T-cell (primary cell): ENCODE data around the gene ICAM5. TPM values are rescaled to one million over a fixed set of nuclear protein-coding genes. Genes with fewer than 3 reads are reported as not detected.

Source experiments
- ATAC-seq, 4 experiments: fragments of 200-7000 bp in 3 of 4; fragments of 150-1000 bp in 1 of 4; cut with Tn5 transposase; replicated peaks in 1 of 4; 1 replicate in 3 of 4; 2 replicates in 1 of 4; pipeline ENCODE4 v1.10.0; 2021; ENCODE audit warnings: moderate library complexity in 3 of 4, mild to moderate bottlenecking in 2 of 4, moderate number of reproducible peaks in 1 of 4
- CTCF ChIA-PET, 2 donors: fragments of 300-600 bp; sonication (Branson Sonifier 250); formaldehyde crosslinking; loops; one replicate each; lab custom pipeline; 2022; ENCODE audit warnings: antibody characterized with exemption in 2 of 2; lab: Charles Lee
- POLR2A ChIA-PET, 2 donors: fragments of 300-600 bp; sonication (Branson Sonifier 250); formaldehyde crosslinking; loops; one replicate each; lab custom pipeline; 2022; ENCODE audit warnings: antibody characterized with exemption in 2 of 2; lab: Charles Lee
- DNase-seq, 35 experiments: peaks; one replicate each; pipeline versions ENCODE4 v3.0.0 to v3.0.0-alpha.2; 2013 to 2023
- H3K27ac ChIP-seq: one replicate; pipeline ENCODE4 v1.5.1; 2013; ENCODE audit warnings: low read length
- H3K27me3 ChIP-seq, 2 experiments: replicated peaks in 1 of 2; 1 replicate in 1 of 2; 2 replicates in 1 of 2; pipeline versions ENCODE4 v1.6.1 to v1.7.0; 2013; ENCODE audit warnings: low read length in 1 of 2, mixed read lengths in 1 of 2; ENCODE audit not compliant: control insufficient read depth in 2 of 2, insufficient read depth in 2 of 2; ENCODE audit errors: extremely low read depth in 1 of 2
- H3K36me3 ChIP-seq, 2 donors: 1 replicate in 1 of 2; 2 replicates in 1 of 2; pipeline versions ENCODE4 v1.6.1 to v1.7.0; 2013; ENCODE audit warnings: low read length in 1 of 2; ENCODE audit not compliant: control insufficient read depth in 2 of 2, insufficient read depth in 1 of 2; ENCODE audit errors: extremely low read depth in 1 of 2
- H3K4me1 ChIP-seq, 2 experiments: 1 replicate in 1 of 2; 2 replicates in 1 of 2; pipeline versions ENCODE4 v1.6.1 to v1.7.0; 2013; ENCODE audit warnings: low read length in 2 of 2, mixed read lengths in 1 of 2; ENCODE audit not compliant: insufficient read depth in 2 of 2, control insufficient read depth in 1 of 2; ENCODE audit errors: extremely low read depth in 1 of 2
- H3K4me3 ChIP-seq, 2 donors: 1 replicate in 1 of 2; 2 replicates in 1 of 2; pipeline versions ENCODE4 v1.5.1 to v1.7.0; 2013; ENCODE audit warnings: mild to moderate bottlenecking in 2 of 2, low read length in 1 of 2, moderate library complexity in 1 of 2; ENCODE audit not compliant: control insufficient read depth in 1 of 2; ENCODE audit errors: extremely low read depth in 1 of 2
- H3K9me3 ChIP-seq: 2 replicates; pipeline ENCODE4 v1.7.0; 2013
- H3K27ac Mint-ChIP-seq, 2 donors: one replicate each; pipeline ENCODE4 v1.8.0; 2020 to 2021; ENCODE audit warnings: mild to moderate bottlenecking in 2 of 2, mixed read lengths in 2 of 2
- H3K27me3 Mint-ChIP-seq, 2 donors: one replicate each; pipeline ENCODE4 v1.8.0; 2021 to 2022; ENCODE audit warnings: mixed read lengths in 2 of 2
- H3K36me3 Mint-ChIP-seq: one replicate; pipeline ENCODE4 v1.8.0; 2021; ENCODE audit warnings: mixed read lengths
- H3K4me1 Mint-ChIP-seq, 3 donors: one replicate each; pipeline ENCODE4 v1.8.0; 2020 to 2022; ENCODE audit warnings: mixed read lengths in 3 of 3, mild to moderate bottlenecking in 1 of 3
- H3K4me3 Mint-ChIP-seq, 3 donors: one replicate each; pipeline ENCODE4 v1.8.0; 2020 to 2022; ENCODE audit warnings: mild to moderate bottlenecking in 3 of 3, mixed read lengths in 3 of 3, moderate library complexity in 3 of 3
- H3K9me3 Mint-ChIP-seq, 3 donors: one replicate each; pipeline ENCODE4 v1.8.0; 2020 to 2022; ENCODE audit warnings: mixed read lengths in 3 of 3
- WGBS: methylation state at CpG from one replicate; pipeline ENCODE4 v1.1.5; 2013; ENCODE audit warnings: missing lambda C conversion rate; ENCODE audit not compliant: insufficient coverage; 5-methylcytosine and 5-hydroxymethylcytosine counted together
- total RNA-seq, 35 experiments: library from RNA in 6 of 35; stranded (reverse) in 6 of 35; fragments of 120-200 nt in 1 of 35; gene quantifications; one replicate each; pipeline versions ENCODE4 v1.2.1 to v1.2.4 and lab custom pipeline; 2013 to 2026

ICAM5 gene
- total RNA-seq, 5 donors from 2014 or later (not counting 1 experiment from before 2014, with no cell fraction given), result 0.20 to 1.1 (median 0.59) TPM

DNA sequence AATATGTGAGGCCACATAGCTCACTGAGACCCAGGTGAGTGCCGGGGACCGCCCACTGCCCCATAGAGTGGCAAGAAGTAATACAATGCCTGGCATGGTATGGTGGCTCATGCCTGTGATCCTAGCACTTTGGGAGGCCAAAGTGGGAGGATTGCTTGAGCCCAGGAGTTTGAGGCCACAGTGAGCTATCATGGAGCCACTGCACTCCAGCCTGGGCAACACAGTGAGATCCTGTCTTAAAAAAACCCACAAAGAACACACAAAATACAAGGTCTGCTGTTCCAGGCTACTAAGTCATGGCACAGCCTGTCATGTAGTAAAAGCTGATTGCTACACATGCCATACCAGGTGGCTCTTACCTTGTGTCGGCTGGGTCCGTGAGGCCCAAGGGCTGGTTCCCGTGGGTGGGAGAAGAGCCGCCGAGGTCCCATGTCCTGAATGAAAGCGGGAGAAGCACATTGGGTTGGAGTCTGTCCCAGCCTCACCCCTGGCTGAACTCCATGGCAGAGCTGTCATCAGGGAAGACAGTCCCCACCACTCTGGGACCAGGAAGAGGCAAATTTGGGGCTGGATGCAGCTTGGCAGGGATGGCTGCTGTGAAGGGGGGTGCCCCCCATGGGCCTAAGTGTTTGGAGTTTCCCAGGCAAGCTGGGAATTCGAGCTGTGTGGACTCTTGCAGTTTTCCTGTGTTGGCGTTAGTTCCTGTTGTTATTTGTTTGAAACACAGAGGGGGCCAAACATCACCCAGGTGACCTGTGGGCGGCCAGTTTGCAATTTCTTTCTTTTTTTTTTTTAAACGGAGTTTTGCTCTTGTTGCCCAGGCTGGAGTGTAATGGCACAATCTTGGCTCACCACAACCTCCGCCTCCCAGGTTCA is 29.3 kb downstream of the ICAM5 start:
- Histone ChIP-seq H3K27ac (no peak overlapping the region), H3K4me3 (no peak overlapping the region), H3K27me3 (no peaks in the 10 kb centered on the region), H3K4me1 (peaks cover 5 to 16% of the 10 kb centered on the region in 2 experiments), H3K36me3 (peaks cover 28 to 61% of the 10 kb centered on the region in 2 donors), H3K9me3 (no peaks in the 10 kb centered on the region)
- Mint-ChIP-seq H3K27me3 (no peaks in the 10 kb centered on the region), H3K27ac (no peak overlapping the region), H3K4me3 (no peak overlapping the region), H3K9me3 (no peaks in the 10 kb centered on the region), H3K36me3 (peaks cover 22% of the 10 kb centered on the region), H3K4me1 (peaks cover 14 to 22% (median 17%) of the 10 kb centered on the region in 3 donors)
- POLR2A ChIA-PET, result no interaction called here
- CTCF ChIA-PET, result no interaction called here
- 85% methylated on average over 11 of the region's 13 CpGs for WGBS
- no peak for DNase-seq
- no peak for ATAC-seq

DNA sequence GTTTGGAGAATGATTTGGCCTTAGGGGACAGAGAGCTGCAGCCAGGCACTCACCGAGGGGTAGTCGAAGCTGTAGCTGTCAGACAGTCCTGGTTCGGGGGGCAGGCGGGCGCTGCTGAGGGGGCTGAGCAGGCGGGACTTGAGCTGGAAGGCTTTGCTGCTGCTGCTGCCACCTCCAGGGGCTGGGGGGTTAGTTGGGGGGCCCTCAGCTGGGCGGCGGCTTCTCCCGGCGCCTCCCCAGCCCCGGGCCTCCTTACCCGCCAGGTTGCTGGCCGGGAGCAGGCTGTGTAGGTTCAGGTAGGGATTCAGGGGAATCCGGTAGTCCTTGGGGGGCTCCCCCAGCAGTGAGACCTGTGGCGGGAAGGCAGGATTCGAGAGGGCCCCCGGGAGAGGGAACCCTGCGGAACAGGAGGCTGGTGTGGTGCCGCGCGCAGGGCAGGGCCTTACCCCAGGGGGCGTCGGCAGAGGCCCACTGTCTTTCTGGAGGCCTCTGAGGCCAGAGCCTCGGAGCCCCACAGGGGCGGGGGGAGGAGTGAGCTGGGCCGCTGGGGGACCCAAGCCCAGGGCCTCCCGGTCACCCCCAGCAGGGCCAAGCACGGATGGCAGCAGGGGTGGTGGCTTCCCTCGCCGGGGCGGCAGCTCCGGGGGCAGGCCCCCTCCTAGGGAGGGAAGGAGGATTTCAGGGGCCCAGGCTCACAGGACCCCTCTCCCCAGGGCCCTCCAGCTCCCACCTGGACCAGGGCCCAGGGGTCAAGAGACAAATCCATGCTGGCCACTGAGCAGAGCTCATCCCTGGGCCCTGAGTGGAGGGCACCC is 31.1 kb downstream of the ICAM5 start:
- no peak overlapping the region for H3K27ac ChIP-seq
- Mint-ChIP-seq H3K36me3 (peaks cover 24% of the 10 kb centered on the region), H3K9me3 (no peaks in the 10 kb centered on the region), H3K27ac (no peak overlapping the region), H3K4me1 (peaks cover 5 to 7% (median 5%) of the 10 kb centered on the region in 3 donors), H3K27me3 (no peaks in the 10 kb centered on the region), H3K4me3 (no peak overlapping the region)
- ChIA-PET CTCF (interaction anchor here in 1 of 2 donors (0.8 kb wide), 1 partner anchor 14 kb away, joined by 3 read pairs; no protein-coding TSS in a partner anchor), POLR2A (no interaction called here)
- WGBS, result 98% methylated on average over 16 of the region's 32 CpGs
- ATAC-seq (no peak), DNase-seq (no peak)
- no peak overlapping the region for H3K4me3 ChIP-seq
- H3K27me3 ChIP-seq, result no peaks in the 10 kb centered on the region
- peaks cover 0 to 8% of the 10 kb centered on the region in 2 experiments for H3K4me1 ChIP-seq
- H3K9me3 ChIP-seq, result no peaks in the 10 kb centered on the region
- H3K36me3 ChIP-seq, result peaks cover 36 to 76% of the 10 kb centered on the region in 2 donors

DNA sequence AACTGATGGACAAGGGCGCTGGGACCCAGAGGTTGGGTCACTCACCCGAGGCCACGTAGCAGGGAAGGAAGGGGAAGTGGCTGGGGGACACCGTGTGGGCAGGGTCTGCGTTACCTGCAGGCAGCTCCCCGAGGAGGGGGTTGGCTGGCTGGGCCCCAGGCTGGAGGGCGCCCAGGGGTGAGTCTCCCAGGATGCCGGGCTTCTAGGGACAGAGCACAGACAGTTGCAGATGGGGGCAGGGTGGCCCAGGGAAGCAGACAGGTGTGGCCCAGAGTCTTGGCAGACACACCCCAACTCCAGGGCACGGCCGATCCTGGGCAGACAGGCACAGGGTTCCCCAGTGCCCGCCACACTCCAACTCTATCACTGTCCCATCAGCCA is 31.7 kb downstream of the ICAM5 start:
- no peak overlapping the region for H3K4me3 Mint-ChIP-seq
- H3K36me3 Mint-ChIP-seq, result peaks cover 22% of the 10 kb centered on the region
- no peaks in the 10 kb centered on the region for H3K27me3 Mint-ChIP-seq
- H3K36me3 ChIP-seq, result peaks cover 39 to 82% of the 10 kb centered on the region in 2 donors
- H3K27me3 ChIP-seq, result no peaks in the 10 kb centered on the region
- H3K27ac Mint-ChIP-seq, result no peak overlapping the region
- H3K4me3 ChIP-seq, result no peak overlapping the region
- POLR2A ChIA-PET, result no interaction called here
- WGBS, result 98% methylated on average over 9 of the region's 11 CpGs
- peaks cover 0 to 2% of the 10 kb centered on the region in 2 experiments for H3K4me1 ChIP-seq
- peaks cover 0 to 1% (median 0%) of the 10 kb centered on the region in 3 donors for H3K4me1 Mint-ChIP-seq
- H3K9me3 Mint-ChIP-seq, result no peaks in the 10 kb centered on the region
- H3K9me3 ChIP-seq, result no peaks in the 10 kb centered on the region
- H3K27ac ChIP-seq, result no peak overlapping the region
- CTCF ChIA-PET, result interaction anchor here in 1 of 2 donors (0.8 kb wide), 1 partner anchor 14 kb away, joined by 3 read pairs; no protein-coding TSS in a partner anchor
- ATAC-seq (no peak), DNase-seq (no peak)

DNA sequence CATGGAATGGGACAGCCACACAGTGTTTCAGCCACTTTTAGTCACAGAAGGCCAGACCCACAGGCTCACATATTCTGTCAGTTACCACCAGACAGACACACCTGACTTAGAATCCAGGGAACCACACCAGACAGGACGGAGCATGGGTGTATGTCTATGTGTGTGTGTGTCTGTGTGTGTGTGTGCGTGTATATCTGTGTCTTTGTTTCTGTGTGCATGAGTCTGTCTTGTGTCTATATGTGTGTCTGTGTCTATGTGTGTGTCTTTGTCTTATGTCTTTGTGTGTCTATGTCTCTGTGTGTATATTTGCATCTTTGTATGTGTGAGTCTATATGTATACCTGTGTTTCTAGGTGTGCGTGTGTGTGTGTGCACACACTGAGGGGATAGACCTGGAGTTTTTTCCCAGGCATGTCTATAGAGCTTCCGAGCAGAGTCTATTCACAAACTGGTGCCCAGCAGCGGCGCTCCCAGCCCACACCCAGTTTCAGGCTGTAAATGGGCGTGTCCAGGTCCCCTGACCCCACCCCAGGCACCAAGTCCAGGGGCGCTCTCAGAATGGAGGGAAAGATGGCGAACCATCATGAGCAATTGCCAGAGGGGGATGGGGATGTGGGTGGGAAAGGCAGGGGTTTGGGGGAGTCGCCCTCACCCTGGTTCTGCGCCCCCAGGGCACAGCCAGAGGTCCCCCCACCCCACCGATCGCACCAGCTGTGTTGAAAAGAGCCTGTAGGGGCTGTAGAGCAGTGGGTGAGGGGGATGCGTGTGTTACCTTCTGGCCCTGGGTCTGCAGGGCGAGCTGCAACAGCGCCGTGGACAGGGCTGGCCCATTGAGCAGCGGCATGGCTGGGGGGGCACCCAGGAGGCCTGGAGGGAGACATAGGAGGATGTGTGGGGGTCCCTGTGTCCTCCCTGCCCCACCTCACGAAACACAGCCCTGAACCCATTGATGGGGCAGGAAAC is 32.4 kb downstream of the ICAM5 start:
- H3K4me3 Mint-ChIP-seq, result no peak overlapping the region
- 97% methylated on average over 12 of the region's 19 CpGs for WGBS
- no peaks in the 10 kb centered on the region for H3K27me3 Mint-ChIP-seq
- no peak overlapping the region for H3K27ac Mint-ChIP-seq
- H3K36me3 ChIP-seq, result peaks cover 40 to 83% of the 10 kb centered on the region in 2 donors
- no peak overlapping the region for H3K4me3 ChIP-seq
- no peak overlapping the region for H3K27ac ChIP-seq
- POLR2A ChIA-PET, result no interaction called here
- H3K9me3 Mint-ChIP-seq, result no peaks in the 10 kb centered on the region
- DNase-seq, result no peak
- no peaks in the 10 kb centered on the region for H3K4me1 Mint-ChIP-seq
- H3K36me3 Mint-ChIP-seq, result peaks cover 22% of the 10 kb centered on the region
- H3K4me1 ChIP-seq, result no peaks in the 10 kb centered on the region
- ATAC-seq, result no peak
- CTCF ChIA-PET, result interaction anchor here in 1 of 2 donors (0.8 kb wide), 1 partner anchor 15 kb away, joined by 3 read pairs; no protein-coding TSS in a partner anchor
- H3K27me3 ChIP-seq, result no peaks in the 10 kb centered on the region
- no peaks in the 10 kb centered on the region for H3K9me3 ChIP-seq

DNA sequence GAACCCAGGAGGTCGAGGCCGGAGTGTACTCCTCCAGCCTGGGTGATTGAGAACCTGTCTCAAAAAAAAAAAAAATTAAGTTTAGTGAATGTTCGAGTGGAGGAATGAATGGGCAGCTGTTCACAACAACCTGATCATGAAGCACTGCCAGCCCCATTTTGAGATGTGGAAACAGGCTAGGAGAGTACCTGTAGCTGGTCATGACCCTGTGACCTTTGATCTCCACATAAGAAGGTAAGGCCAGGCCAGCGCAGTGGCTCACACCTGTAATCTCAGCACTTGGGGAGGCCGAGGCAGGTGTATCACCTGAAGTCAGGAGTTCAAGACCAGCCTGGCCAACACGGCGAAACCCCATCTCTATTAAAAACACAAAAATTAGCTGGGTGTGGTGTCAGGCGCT is 36.0 kb downstream of the ICAM5 start:
- CTCF ChIA-PET, result no interaction called here
- no peaks in the 10 kb centered on the region for H3K27me3 Mint-ChIP-seq

More for the DNA sequence above, 36.0 kb downstream of the ICAM5 start:
- Mint-ChIP-seq H3K36me3 (peaks cover 18% of the 10 kb centered on the region), H3K4me3 (no peak overlapping the region), H3K9me3 (no peaks in the 10 kb centered on the region), H3K27ac (no peak overlapping the region), H3K4me1 (peaks cover 0 to 5% (median 2%) of the 10 kb centered on the region in 3 donors)
- 96% methylated on average over 4 of the region's 8 CpGs for WGBS
- peaks cover 45 to 91% of the 10 kb centered on the region in 2 donors for H3K36me3 ChIP-seq
- ATAC-seq, result no peak
- H3K4me3 ChIP-seq, result no peak overlapping the region
- no peaks in the 10 kb centered on the region for H3K27me3 ChIP-seq
- peaks cover 0 to 2% of the 10 kb centered on the region in 2 experiments for H3K4me1 ChIP-seq
- DNase-seq, result no peak
- no peak overlapping the region for H3K27ac ChIP-seq
- POLR2A ChIA-PET, result no interaction called here
- no peaks in the 10 kb centered on the region for H3K9me3 ChIP-seq
